HG02885 (cell line): ENCODE results near the gene KIAA0586.
"Not testable (repeated sequence)": the region's sequence is repeated elsewhere in the genome, so short reads cannot be mapped to it uniquely, and the experiment has no call there.

ENCODE experiments used
- ATAC-seq: cut with Tn5 transposase; IDR thresholded peaks from one replicate; pipeline ENCODE4 v1.9.1; 2021; ENCODE audit warnings: mild to moderate bottlenecking; ENCODE audit not compliant: unreplicated experiment, poor library complexity

The KIAA0586 gene

GRCh38 chr14:58581389-58581788, 153.9 kb downstream of the KIAA0586 start:
- not testable (repeated sequence) for ATAC-seq

GRCh38 chr14:58584383-58584782, 156.9 kb downstream of the KIAA0586 start:
- ATAC-seq = no peak

- no peak for ATAC-seq
Measured at GRCh38 chr14:58587271-58587670, 159.8 kb downstream of the KIAA0586 start.

GRCh38 chr14:58588321-58588720, 160.8 kb downstream of the KIAA0586 start:
- not testable (repeated sequence) for ATAC-seq

GRCh38 chr14:58593977-58594376, 166.5 kb downstream of the KIAA0586 start:
- no peak for ATAC-seq

- no peak for ATAC-seq
Measured at GRCh38 chr14:58597041-58597440, 169.5 kb downstream of the KIAA0586 start.

- no peak for ATAC-seq
Measured at GRCh38 chr14:58598028-58598803, 170.7 kb downstream of the KIAA0586 start.

GRCh38 chr14:58598804-58599525, 171.4 kb downstream of the KIAA0586 start:
- ATAC-seq = no peak

GRCh38 chr14:58599707-58600106, 172.2 kb downstream of the KIAA0586 start:
- ATAC-seq = no peak
